NCI-H524 (cell line): ENCODE measurements around the gene RASGRF2.

Experiments
- DNase-seq, 2 experiments: peaks; one replicate each; lab custom pipeline; 2025; lab: John Stamatoyannopoulos, UW

The RASGRF2 gene

DNA sequence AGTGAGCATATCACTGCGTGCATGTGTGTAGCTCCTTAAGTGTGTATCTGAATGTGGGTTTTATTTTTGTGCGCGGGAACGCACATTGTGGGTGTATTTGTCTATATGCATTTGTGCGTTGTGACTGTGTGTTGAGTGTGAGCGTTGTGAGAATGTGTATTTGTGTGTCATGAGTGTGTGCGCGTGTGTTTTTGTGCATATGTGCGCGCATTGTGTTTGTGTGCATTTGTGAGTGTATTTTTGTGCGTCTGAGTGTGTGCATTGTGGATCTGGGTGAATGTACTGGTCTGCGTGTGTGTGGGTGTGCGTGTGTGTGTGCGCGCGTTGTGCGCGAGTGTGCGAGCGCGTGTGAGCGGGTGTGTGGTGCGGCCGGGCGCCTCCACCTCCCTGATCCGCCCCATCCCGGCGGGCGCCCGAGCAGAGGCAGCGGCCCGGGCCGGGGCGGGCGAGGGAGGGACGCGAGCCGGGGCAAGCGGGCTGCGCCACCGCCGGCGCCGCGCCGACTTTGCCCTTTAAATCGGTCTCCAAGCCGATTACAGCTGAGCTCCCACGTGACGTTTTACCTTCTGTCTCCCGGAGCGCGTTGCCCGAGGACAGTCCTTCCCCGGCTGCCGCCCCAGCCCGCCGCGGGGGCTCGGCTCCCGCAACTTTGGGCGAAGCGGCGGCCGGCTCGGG lies at the start of gene RASGRF2:
Gene RASGRF2 (plus strand): TSS at position 596 of the 675 bp plus-strand sequence. CDS start 376 bp downstream, outside the sequence.
- peak in 1 of 2 experiments; percentile 72 for DNase-seq

- no peak for DNase-seq
These were observed 47.7 kb upstream of the RASGRF2 start for GRCh38 chr5:80912479-80912878.

GRCh38 chr5:80915716-80916115 lies 44.4 kb upstream of the RASGRF2 start:
- DNase-seq, result no peak

DNA sequence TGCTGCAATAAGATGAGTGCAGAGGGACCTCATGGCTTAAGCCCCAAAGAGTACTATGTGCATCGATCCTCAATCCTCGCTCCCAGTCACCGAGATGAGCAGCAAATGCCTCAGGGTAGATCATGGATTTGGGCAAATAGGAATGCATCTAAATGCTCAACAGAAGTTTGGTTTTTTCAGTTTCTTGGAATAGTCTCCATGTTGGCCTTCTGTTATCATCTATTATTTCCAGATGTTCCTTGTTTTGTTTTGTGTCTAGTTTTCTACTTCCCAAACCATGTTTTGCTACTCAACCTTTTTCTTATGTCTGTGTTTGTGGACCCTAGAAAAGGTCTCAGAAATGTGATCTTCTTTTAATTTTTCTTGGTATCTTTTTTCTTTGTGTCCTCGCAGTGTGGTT lies 43.5 kb upstream of the RASGRF2 start:
- no peak for DNase-seq

- DNase-seq, result no peak
These were observed 42.5 kb upstream of the RASGRF2 start for GRCh38 chr5:80917631-80918030.

- DNase-seq, result no peak
These were observed 40.4 kb upstream of the RASGRF2 start for GRCh38 chr5:80919678-80920196.

GRCh38 chr5:80920333-80920732 lies 39.8 kb upstream of the RASGRF2 start:
- DNase-seq, result no peak

DNA sequence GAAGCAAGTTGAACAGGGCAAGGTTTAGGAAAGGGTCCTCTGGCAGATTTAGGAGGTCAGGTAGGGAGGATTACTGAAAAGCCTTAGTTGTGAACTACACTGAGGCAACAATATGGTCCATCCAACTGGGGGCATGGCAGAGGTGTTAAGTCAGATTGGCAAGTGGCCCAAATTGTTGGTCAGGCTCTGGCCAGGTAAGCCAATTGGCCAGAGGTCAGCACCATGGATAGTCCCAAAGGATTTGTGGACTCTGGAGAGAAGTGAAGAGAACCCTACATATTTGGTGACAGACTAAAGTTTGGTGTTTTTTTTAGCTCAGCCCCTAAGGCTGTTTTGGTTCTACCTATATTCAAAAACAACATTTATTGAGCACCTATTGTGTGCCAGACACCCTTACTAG lies 39.1 kb upstream of the RASGRF2 start:
- DNase-seq, result no peak

DNA sequence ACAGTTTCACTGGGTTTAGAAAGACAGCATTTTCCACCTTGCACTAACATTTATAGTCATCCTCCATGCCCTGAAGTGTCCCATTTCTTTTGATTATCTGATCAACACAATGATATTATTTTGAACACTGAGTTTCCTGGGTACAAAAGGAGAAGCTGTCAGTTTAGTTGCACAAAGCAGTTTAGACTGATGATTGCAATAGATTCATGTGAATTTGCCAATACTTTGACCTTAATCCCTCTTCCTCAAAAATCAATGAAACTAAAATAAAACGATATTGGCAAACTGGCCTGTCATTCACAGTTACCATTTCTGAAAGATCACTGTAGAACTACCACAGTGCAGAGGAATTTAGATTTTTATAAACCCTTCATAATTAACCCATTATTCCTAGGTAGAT lies 34.2 kb upstream of the RASGRF2 start:
- DNase-seq, result no peak

DNA sequence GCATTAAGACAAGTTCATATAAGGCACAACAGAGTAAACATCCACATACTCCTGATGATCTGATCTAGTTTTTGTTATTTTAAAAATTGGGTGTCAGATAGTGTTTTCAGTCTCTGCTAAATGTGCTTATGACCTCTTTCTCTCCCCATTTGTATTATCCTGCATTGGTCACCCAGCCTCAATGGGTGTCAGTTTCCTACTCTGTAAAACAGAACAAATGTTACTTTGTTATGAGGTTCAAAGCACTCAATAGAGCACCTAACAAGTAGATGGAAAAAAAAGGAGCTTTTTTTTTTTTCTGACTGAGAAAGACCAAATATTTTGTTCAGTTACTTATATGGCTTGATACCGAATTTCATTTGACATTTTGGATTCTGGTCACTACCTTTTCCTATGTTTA lies 33.6 kb upstream of the RASGRF2 start:
- no peak for DNase-seq

GRCh38 chr5:80926979-80927656 lies 33.0 kb upstream of the RASGRF2 start:
- no peak for DNase-seq

- DNase-seq, result no peak
These were observed 32.1 kb upstream of the RASGRF2 start for GRCh38 chr5:80928073-80928472.

DNA sequence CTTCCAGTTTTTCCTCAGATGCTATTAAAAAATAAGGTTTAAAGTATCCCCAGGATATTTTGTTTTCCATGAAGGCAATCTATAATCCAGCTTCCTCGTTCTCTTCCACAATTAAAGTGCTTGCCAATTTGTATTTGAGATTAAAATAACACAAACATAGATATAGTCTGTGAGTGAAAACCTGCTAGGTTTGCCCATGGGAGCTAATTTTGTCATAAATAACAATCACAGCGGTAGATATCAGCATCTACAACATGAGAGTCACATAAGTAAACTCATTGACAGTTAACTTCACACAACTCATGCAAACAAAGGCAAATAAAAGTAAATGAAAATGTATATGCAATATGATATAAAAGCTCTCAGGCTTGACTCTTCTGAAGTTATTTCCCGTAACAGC lies 29.2 kb upstream of the RASGRF2 start:
- DNase-seq, result no peak

- DNase-seq, result peak in 1 of 2 experiments; percentile 10
These were observed 28.8 kb upstream of the RASGRF2 start for GRCh38 chr5:80931411-80931810.

DNA sequence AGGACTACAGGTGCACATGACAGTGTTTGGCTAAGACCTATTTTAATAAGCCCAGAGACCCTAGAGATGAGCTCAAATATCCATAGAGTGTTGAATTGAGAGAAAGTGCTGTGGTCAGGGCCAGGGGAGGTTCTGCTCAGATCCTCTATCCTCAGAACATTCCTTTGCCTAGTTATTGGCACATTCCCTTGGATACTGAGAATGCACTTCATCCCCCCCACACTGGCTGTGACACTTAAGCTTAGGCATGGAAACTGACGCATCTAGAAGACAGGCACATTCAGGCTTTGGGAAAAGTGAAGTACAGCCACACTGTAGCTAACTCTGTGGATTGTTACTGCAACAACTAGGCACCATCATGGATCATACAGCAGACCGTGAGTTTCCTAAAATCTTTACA lies 27.1 kb upstream of the RASGRF2 start:
- DNase-seq, result no peak

DNA sequence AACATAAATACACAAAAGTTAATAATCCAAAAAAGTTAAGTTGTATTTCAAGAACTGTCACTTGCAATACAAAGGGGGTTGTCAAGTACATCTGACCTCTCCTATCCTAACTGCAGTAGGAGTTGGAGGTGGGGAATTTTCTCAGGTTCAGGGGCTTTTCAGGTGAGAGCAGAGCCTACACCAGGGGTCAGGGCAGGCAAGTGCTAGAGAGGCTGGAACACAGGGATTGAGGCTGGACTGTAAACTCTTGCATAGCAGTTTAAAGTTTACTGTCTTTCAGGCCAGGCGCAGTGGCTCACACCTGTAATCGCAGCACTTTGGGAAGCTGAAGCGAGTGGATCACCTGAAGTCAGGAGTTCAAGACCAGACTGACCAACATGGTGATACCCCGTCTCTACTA lies 25.4 kb upstream of the RASGRF2 start:
- DNase-seq, result no peak

- DNase-seq, result no peak
These were observed 24.3 kb upstream of the RASGRF2 start for GRCh38 chr5:80935811-80936385.

- no peak for DNase-seq
These were observed 23.3 kb upstream of the RASGRF2 start for GRCh38 chr5:80936881-80937280.

DNA sequence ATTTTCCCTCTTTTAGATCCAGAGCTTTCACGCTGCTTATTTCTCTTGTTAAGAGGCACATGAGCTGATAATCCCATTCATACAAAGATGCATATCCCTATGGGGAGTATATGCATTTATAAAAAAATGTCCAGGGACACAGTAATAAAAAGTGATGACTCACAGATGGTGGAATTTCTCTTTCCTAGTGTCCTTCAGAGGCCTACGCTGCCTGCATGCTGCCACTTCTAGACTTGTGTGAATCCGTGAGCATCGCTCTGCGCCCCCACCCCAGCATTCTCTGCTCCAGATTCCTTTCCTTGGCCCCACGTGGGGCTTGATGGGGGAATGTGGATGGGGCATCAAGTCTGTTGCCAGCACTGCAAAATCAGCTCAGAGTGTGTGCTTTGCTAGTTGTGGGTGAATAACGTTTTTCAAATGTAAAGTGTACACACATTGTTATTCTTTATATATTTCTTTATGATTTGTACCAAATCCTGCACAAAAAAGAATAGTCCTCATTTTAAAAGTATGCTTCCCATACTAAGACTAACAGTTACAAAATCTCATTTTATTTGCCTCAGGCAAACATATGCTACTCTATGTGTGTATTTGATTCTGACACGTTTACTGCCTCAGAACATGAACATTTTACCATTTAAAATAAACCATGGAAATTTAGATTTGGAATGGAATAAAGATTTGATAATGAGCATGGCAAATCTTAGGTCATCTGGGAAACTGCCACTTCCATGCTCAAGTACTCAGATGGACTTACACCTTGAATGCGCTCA lies 22.4 kb upstream of the RASGRF2 start:
- DNase-seq, result no peak

DNA sequence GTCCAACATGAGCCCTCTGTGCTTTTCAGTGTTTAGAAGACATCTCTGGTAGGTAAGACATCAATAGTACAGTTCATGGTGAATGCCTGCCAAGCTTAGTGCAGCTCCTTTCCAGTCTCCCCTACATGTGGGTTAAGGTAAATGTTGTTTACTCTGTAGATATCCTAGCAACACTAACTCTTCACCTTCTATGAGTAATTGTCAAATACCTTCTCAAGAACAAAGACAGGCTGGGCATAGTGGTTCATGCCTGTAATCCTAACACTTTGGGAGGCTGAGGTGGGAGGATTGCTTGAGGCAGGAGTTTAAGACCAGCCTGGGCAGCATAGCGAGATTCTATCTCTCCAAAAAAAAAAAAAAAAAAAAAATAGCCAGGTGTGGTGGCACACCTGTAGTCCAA lies 18.7 kb upstream of the RASGRF2 start:
- DNase-seq, result no peak

- DNase-seq, result no peak
These were observed 8.8 kb upstream of the RASGRF2 start for GRCh38 chr5:80951366-80951765.

- DNase-seq, result no peak
These were observed 6.6 kb upstream of the RASGRF2 start for GRCh38 chr5:80953587-80953986.
